Ammon's horn (tissue), 1 donor: ENCODE measurements around the gene ABCC3.
A peak's percentile ranks its signal among the peaks of the same experiment; 100 is the strongest.
"Not testable (repeated sequence)": the region's sequence is repeated elsewhere in the genome, so short reads cannot be mapped to it uniquely, and the experiment has no call there.

ENCODE experiments used
- DNase-seq: peaks from one replicate; pipeline ENCODE4 v3.0.0-alpha.2; 2016; ENCODE audit warnings: low spot score

The ABCC3 gene

DNA sequence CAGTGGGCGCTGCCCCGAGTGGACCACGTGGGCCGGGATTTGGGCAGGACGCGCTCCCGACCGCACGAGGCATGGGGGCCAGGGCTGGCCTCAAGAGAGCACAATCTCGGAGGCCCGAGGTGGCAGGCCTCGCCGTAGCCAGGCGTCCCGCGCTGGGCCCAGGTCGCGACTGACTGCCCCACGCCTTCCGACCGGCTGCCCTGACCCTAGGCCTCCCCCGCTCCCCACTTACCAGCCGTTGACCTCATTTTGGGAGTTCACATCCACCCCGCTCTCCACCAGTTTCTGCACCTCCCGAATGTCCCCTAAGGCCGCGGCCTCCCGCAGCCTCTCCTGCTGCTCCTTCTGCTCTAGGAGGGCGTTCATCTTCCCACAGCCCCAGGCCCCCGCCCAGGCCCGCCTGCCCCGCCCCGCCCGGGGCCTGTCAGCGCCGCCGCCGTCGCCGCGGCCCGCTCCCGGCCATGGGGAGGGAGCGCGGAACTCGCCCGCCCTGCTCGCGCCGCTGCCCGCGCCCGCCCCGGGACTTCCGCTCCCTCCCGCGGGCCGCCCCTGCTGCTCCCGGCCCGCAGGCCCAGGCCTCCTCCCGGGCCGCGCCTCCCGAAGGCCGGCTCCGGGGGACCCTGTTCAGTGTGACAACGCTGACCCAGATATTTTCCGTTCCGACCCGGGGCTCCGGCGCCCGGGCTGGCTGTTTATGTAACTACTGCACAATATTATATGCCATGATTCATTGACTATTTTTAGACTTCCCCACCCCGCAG is 72.8 kb downstream of the ABCC3 start, which contains the start of gene ANKRD40:
Gene ANKRD40 (minus strand): TSS at position 626 of the 761 bp plus-strand sequence. CDS start 260 bp downstream, at position 366.
- DNase-seq, result peak; percentile 84

DNA sequence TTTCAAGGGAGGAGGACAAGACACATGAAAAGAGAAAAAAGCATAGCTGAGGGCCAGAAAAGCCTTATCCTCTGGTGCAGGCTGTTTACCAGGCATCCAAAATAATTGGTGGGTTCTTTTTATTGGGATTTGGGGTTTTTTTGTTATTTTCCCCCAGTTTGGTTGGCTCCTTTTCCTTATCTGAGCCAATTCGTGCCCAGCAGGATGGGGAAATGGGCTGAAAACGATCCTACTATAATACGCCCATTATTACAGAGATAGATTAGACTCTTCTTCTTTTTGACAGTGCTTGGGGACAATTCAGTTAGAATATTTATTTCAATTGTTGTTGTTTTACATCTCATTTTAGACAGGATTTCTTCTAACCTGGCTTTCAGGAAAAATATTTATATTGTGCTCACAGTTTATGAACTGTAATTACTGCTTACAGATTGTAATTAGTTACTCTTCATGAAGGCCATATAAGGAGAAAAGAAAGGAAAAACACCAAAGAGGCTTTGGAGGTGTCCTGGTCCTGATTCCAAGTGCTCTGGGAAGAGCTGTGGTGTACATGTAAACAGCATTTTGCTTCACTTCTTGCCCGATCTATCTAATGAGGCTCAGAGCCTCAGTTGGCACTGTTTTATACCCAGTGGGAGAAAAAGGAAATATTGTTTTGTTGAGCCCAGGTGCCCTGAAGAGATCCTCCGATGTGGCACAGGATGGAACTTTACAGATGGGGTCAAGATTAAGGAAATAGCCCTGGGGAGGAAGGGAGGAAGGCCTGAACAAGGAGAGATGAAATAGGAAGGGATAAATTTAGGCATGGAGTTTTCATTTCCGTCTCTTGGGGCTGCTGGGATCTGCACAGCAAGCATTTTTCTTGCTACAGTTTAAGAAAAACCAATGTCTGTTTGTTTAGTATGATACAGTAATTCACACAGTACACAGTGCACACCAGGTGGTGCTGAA is 73.6 kb downstream of the ABCC3 start:
- peak; percentile 48 for DNase-seq

DNA sequence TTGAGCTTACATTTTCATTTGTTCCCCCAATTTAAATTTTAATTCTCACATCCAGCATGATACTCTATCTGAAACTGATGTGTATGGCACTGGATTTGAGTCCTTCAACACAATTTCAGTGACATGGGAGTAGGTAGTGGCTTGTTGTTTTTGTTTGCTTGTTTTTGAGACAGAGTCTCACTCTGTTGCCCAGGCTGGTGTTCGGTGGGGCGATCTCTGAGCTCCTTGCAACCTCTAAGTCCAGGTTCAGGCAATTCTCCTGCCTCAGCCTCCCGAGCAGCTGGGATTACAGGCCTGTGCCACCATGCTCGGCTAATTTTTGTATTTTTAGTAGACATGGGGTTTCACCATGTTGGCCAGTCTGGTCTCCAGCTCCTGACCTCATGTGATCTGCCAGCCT is 74.4 kb downstream of the ABCC3 start:
- DNase-seq, result not testable (repeated sequence)

DNA sequence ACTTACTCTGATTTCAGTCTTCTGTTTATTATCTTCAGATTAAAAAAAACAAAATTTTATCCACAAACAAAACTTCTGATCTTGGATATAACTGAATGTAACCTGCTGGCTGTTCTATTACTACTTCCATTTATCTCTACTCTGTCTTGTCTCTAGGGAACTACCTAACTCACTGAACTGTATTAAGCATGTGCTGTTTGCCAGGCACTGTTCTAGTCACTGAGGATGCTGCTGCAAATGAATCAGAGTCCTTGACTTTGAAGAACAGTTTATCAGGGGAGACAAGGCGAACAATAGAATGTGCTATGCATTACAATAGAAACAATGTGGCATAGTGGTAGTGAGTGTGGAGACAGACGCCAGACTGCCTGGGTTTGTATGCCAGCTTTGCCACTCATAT is 75.3 kb downstream of the ABCC3 start:
- no peak for DNase-seq

DNA sequence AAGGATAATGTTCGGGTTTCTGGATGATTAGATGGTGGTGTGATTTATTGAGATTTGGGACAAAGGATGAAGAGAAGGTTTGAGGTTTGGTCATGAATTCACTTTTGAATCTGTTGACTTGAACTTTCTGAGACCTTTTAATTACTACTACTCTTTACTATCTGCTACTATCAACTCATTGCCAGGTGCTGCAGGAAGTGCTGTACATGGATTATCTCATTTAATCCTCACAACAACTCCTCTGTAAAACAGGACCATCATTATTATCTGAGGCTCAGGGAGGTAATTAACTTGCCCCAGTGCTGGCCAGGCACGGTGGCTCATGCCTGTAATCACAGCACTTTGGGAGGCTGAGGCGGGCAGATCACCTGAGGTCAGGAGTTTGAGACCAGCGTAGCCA is 76.0 kb downstream of the ABCC3 start:
- no peak for DNase-seq

DNA sequence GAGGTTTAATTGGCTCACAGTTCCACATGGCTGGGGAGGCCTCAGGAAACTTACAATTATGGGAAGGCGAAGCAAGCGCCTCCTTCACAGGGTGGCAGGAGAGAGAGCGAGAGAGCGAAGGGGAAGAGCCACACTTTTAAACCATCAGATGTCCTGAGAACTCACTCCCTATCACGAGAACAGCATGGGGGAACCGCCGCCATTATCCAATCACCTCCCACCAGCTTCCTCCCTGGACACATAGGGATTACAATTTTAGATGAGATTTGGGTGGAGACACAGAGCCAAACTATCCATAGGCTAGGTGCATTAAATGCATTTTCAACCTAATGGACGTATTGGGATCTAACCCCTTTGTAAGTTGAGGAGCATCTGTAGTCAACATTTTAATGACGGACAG is 78.0 kb downstream of the ABCC3 start:
- no peak for DNase-seq

DNA sequence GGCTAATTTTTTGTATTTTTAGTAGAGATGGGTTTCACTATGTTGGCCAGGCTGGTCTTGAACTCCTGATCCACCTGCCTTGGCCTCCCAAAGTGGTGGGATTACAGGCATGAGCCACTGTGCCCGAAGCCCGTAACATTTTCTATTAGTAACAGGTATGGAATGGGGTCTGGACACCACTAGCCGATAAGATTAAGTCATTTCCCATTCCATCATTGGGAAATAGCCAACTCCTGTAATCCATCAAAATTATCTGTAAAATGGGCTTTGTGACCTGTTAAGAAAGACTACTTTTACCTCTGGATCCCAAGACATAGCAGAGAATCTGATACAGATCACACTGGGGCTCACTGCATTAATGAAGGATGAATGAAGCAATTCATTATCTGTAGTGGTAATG is 80.8 kb downstream of the ABCC3 start:
- no peak for DNase-seq

DNA sequence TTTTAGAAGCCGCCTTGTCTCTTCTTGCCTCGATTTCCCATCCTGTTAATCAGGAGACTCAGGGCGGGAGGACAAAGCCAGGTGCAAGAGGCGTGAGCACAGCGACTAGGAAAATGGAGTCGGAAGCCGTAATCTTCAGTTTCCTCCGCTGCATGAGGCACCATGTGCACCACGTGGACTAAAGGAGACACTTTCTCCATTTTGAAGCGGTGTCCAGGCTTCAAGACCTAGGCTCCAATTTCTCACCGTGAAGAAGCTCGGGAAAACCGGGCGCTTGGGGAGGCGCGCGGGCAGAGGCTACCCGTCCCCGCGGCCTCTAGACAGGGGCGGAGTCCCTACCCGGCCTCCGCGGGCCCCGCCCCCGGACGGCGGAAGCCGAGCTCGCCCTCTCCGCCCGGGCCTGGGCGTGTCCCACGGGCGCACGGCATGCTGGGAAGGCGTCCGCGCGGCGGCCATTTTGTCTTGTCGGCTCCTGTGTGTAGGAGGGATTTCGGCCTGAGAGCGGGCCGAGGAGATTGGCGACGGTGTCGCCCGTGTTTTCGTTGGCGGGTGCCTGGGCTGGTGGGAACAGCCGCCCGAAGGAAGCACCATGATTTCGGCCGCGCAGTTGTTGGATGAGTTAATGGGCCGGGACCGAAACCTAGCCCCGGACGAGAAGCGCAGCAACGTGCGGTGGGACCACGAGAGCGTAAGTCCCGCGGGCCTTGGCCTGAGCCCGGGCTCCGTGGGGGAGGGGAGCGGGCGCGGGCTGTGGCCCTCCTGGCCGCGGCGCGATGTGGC is 84.7 kb downstream of the ABCC3 start, which contains the start of gene LUC7L3:
Gene LUC7L3 (plus strand): TSS at position 460 of the 780 bp plus-strand sequence. CDS start 130 bp downstream, at position 590.
- DNase-seq, result peak; percentile 91

DNA sequence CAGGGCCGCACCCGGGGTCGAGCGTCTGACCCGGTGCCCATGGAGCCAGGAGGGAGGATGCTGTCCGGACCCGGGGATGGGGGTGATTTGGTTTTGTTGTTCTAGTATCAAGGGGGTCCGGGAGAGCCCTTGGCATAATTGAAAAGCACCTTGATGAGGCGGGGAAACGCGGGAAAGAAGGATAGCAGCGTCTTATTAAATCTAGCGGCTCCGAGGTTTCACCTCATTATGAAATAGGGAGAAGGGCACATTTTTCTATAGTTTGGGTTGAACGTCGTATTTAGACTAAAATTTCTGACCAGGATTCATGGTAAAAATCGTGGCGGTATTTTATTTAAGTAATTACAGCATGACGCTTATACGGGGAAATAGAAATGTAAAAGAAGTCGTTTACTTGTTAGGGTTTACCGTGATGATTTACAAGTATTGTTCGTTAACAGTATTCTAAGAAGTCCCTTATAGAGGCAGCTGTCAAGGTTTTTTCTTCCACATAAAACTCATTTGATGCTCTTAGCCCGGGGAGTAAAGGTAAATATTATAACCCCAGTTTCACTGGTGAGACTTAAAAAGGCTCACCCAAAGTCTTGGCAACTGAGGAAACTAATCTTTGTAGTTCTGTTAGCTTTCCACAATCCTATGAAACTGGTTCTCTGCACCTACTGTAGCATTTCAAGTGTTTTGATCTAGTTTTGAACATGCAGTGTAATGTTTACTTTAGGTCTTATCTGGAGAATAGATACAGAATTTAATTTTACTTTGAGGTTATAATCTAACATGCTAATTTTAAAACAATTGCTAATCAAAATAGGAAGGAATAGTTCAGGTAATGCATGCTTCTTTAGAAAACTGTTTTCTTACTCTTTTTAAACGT is 85.5 kb downstream of the ABCC3 start:
- DNase-seq, result no peak

DNA sequence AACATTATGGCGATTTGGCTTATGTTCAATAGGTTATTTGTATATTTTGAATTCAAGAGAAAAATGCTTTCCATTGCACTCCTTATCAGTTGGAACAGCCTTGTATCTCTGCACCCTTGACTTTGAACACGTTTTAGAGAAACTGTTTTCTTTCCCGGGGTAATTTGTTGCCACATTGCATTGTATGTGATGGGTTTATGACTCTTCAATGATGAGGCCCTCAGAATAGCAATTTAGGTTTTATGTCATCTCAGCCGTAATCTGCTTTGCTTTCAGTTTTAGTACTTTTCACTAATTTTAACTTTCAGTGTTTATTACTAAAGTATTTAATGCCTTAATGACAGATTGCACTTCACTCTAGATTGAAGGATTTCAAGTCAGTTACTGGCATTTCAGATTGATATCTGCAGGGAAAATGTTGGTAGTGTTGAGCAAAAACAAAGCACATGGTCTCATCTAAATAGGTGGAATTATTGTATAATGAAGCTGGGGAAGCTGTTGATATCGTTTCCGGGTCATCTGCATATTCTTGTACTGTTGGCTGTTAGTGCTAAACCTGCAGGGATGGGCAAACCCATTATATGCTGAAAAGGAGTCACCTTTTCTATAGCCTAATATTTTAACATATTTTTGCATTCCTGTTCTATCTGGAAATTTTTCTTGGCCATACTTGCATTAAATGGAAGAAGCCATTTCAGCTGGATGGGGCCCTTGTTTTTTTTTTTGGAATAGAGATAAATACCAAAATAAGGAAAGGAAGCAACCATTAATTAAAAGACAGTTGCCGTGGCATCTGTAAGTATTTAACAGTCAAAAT is 86.7 kb downstream of the ABCC3 start:
- DNase-seq, result no peak

DNA sequence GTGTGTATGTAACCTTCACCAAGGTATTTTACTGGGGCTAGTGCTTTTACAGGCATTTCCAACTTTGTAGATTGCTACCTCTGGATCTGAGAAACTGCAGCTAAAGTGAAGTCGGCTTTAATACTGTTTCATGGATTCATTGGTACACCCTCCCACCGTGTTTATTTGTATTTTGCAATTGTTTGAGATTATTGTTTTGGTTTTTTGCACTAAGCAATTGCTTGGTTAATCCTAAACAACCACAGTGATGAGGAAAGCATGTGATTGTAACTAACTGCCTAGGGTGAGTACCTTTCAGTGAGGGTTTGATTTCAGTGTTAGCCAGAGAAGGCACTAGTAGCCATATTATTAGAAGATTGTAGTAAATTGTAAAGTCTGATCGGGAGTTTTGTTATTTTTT is 88.1 kb downstream of the ABCC3 start:
- no peak for DNase-seq

DNA sequence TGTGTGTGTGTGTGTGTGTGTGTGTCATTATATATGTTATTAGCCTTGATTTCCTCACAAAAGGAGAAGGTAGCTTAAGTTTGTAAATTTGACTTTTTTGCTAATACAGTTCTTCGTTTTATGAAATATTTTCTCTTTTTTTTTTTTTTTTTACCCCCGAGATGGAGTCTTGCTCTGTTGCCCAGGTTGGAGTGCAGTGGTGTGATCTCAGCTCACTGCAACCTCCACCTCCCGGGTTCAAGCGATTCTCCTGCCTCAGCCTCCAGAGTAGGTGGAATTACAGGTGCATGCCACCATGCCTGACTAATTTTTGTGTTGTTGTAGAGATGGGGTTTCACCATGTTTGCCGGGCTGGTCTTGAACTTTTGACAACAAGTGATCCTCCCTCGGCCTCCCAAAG is 89.9 kb downstream of the ABCC3 start:
- not testable (repeated sequence) for DNase-seq

DNA sequence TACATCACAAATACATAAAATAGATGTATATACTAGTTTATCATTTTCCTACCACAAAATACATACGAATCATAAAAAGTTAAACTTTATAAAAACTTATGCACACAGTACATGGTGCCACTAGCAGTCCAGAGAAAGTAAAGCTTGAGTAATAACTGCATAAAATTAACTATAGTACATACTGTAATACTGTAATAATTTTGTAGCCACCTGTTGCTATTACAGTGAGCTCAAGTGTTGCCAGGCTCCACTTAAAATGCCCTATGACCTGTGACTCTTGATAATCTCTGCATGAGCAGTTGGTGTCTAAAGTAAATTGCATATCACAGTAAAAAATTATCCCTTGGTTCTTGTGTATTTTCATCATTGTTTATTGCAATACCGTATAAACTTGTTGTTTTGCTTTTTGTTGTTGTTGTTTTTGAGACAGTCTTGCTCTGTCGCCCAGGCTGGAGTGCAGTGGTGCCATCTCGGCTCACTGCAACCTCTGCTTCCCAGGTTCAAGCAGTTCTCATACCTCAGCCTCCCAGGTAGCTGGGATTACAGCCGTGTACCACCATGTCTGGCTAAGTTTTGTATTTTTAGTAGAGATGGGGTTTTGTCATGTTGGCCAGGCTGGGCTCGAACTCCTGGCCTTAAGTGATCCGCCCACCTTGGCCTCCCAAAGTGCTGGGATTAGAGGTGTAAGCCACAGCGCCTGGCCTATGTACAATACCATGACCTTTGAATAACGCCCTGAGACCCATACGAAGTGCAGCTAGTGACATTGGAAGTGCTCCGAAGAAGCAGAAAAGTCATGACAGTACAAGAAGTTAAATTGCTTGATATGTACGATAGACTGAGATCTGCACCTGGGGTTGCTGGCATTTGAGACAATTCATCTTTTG is 91.3 kb downstream of the ABCC3 start:
- DNase-seq, result no peak

DNA sequence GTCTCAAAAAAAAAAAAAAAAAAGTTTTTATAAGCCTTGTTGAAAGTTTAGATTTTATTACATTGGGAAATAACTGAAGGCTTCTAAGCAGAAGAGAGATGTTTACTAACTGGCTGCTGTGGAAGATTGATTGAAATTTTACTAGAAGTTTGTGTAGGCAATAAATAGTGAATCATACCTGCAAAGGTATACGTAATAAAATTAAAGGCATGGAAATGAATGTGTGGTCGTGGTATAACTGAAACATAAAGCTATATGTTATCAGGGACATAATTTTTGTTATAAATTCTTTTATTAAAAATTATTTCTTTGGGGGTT is 93.4 kb downstream of the ABCC3 start:
- DNase-seq, result no peak

DNA sequence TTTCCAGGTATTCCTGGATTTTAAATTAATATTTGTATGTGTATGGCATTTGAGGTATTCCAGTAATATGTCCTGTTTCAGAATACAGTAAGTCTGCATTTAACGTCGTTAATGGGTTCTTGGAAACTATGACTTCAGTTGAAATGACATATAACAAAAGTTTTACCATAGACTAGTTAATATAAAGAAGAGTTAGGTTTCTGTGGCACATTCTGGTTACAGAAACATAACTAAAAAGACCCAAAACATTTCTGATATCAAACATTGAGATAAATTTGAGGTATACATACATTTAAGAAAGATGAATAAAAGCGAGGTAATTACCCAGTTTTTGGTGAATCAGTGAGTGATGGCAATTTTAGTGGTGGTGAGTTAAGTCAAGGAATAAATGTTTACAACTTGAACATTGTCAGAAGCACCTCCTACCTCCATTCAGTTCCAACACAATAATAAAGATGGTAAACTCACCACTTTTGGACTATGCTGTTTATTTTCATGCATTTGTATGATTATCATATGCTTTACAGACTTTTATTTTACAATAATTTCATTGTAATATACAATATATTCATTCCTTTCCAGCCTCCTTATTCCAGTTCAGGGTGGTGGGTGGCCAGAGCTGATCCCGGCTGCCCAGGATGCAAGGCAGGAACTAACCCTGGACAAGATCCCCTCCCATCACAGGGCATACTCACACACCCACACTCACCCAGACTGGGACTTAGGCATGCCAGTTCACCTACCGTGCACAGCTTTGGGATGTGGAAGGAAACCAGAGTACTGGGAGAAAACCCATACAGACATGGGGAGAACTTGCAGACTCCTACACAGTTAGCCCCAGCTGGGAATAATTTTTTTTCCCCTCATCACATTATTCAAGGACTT is 94.4 kb downstream of the ABCC3 start:
- DNase-seq, result no peak

DNA sequence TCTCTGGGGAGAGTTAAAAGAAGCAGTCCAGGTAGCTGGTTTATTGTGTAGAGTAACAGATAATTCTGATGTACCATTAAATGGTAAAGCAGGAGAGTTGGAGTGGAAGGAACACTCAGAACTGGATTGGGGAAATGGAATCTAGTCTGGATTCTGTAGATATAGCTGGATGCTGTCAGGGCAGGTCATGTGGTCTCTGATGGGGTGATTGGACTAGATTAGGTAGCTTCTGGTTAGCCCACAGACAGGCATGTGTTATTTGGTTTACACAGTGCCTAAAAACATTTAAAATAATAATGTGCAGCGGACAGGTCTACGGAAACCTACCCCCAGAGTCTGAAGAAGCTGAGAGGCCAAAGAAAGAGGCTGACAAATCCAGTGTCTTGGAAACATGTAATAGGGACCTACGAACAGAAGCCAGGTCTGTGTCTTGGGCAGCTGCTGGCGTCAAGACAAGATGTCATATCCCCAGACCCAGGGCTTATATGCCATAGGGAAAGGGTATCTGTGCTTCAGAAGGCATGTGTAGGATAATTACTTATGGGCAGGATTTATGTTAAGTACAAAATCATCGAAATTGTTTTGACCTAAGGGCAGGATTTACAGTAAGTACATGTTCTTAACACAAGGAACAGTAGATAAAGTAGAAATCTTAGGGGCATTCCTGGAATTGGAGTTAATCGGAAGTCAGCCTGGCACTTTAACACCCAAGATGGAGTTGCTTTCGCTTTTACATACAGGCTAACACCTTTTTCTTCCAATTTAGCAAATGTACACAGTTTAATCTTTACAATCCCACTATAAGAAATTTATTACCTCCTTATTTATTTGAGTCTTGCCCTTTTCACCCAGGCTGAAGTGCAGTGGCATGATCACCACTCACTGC is 97.1 kb downstream of the ABCC3 start:
- DNase-seq, result no peak

DNA sequence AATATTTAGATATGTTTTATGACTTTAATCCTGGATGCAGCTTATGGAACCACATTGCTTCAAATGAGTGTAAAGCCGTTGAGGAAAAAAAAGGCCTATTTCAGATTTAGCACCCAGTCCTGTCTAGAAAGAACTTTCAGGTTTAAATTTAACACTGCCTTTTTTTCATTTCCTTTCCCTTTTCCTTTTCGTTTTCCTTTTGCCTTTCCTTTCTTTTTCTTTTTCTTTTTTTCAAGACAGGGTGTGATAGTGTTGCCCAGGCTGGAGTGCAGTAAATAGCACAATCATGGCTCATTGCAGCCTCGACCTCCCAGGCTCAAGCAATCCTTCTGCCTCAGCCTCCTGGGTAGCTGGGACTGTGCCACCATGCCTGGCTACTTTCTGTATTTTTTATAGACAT is 100.6 kb downstream of the ABCC3 start:
- DNase-seq, result no peak
